Breast epithelium (tissue), 3 donors: ENCODE measurements around the gene ATP5PO.

Source experiments
- CTCF ChIP-seq, 3 donors: fragments of 450-650 bp; IDR thresholded peaks; one replicate each; pipeline ENCODE4 v1.5.1; 2016 to 2017; ENCODE audit warnings: antibody characterized with exemption in 3 of 3, mild to moderate bottlenecking in 3 of 3, moderate library complexity in 3 of 3
- POLR2A ChIP-seq: fragments of 450-650 bp; IDR thresholded peaks from one replicate; pipeline ENCODE4 v1.6.1; 2016; ENCODE audit warnings: antibody characterized with exemption, mild to moderate bottlenecking, moderate library complexity
- POLR2AphosphoS5 ChIP-seq, 3 donors: sonication (generic); formaldehyde crosslinking; IDR thresholded peaks; one replicate each; pipeline ENCODE4 v1.6.1; 2017; ENCODE audit warnings: antibody characterized with exemption in 3 of 3

DNA sequence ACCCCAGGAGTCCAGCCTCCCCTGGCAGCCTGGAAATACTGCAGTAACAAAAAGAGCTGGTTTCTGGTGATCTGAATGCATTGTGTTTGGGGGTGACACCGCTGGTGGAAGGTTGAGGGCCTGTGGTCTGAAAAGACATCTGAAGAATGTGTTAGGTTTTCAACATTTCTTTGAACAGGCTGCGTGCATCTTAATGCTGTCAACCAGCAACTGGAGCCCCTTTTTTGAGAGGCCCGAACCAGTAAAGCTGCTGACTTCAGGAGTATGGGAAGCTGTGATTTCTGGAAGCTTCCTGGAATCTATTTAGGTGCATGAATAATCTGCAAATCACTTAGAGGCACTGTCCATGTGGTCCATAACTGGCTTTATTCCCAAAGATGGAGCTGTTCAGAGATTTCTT is 17.0 kb downstream of the ATP5PO start:
- TF ChIP-seq CTCF (IDR thresholded peaks at IDR 0.05): no peak
- TF ChIP-seq POLR2A: no peak
- no peak for TF ChIP-seq POLR2AphosphoS5 (IDR thresholded peaks at IDR 0.05)
